NCI-H748 (cell line): Measurements from ENCODE around the gene DTX4.

Experiments used
- DNase-seq: peaks from one replicate; lab custom pipeline; 2025; ENCODE audit not compliant: unreplicated experiment; lab: John Stamatoyannopoulos, UW

Gene DTX4

GRCh38 chr11:59172345-59173079, 580 bp downstream of the DTX4 start:
- DNase-seq = peak; percentile 41

DNA sequence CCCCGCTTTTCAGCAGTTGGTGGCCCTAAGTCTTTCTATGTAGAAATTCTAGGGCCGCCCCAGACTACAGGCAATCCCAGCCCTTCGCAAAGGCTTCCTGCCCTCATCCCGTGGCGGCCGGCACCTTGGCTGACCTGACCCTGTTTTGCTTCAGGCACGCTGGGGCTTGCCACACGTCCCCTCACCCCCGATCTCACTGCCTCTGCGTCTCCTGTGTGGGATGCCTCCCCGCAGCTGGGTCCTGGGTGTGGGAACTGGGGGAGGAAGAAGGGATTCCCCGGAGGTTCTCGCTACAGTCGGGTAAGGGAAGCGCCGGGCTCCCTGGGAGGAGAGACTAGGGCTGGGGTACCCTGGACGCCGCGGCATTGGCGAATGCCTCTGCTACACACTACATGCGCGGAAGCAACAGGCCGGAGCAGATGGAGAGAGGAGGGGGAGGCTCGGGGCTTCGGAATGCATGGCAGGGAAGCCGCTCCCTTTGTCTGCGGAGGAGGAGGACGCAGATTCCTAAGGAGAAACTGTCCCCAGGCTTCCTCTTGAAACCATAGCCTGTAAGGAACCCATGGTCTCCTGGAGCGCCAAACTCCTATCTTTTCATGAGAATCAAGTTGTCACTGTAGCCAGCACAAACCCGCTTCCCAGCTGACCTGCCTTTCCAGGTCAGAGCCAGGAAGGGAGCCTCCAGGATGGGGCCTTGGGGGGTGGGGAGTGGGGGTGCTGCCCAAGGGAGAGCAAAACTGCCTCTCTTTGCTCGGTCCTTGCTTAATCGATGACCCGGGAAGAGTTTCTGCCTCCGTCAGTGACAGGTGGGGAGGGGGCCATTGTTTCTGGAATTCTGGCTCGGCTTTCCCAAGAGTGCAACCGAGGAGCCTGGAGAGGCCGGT, 1.4 kb downstream of the DTX4 start:
- peak; percentile 40 for DNase-seq

GRCh38 chr11:59173964-59174663, 2.2 kb downstream of the DTX4 start:
- no peak for DNase-seq

DNA sequence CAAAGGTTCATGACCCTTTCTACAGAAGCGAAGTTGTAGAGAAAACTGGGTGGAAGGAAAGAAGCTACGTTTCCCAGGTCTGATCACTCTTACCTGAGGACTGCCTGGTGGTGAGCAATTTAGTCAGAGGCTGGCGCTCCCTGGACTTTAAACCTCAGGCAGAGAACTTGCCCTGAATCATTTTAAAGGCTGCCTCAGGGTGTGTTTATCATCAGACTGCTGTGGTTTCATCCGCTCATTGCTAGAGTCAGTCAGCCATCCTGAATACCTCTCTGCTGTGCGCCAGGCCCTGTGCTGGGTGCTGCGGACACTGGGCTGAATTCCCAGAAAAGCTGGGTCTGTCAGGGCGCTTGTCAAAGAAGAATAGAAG, 2.7 kb downstream of the DTX4 start:
- no peak for DNase-seq

DNA sequence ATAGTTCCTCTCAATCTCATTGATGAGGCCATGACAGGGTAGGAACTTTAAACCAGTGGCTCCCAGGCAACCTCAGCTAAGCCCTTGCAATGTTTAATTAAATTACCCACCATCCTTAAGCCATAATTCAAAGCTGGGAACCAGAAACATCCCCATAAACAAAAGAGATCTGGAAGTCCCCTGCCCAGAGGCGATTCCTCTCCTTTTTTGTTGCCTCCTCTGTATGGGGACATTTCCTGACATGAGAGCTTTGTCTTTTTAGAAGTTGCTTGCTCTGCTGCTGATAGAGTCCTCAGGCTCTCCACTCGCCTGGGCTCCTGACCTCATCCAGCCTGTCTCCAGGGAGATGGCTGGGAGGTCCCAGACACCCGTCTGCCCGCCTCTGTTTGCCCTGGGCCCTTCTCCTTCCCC, 3.2 kb downstream of the DTX4 start:
- no peak for DNase-seq

GRCh38 chr11:59176330-59176729, 4.4 kb downstream of the DTX4 start:
- DNase-seq = no peak

- no peak for DNase-seq
These were observed 6.5 kb downstream of the DTX4 start for GRCh38 chr11:59178402-59178801.

DNA sequence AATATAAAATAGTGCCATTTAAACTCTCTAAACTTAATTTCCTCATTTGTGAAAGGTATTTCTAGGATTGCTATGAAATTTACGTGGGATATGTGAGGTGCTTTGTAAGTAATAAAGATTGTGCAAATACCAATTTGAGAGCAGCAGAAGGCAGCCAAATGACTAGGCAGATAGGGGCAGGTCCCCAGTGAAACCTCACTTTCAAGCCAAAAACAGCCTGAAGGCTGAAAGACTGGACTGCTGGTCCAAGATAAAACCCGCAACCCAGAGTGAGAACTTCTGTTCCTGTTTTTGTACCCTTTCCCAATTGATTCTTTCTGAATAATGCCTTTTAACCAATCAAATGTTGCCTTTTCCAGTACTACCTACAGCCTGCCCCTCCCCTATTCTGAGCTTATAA, 7.2 kb downstream of the DTX4 start:
- no peak for DNase-seq

DNA sequence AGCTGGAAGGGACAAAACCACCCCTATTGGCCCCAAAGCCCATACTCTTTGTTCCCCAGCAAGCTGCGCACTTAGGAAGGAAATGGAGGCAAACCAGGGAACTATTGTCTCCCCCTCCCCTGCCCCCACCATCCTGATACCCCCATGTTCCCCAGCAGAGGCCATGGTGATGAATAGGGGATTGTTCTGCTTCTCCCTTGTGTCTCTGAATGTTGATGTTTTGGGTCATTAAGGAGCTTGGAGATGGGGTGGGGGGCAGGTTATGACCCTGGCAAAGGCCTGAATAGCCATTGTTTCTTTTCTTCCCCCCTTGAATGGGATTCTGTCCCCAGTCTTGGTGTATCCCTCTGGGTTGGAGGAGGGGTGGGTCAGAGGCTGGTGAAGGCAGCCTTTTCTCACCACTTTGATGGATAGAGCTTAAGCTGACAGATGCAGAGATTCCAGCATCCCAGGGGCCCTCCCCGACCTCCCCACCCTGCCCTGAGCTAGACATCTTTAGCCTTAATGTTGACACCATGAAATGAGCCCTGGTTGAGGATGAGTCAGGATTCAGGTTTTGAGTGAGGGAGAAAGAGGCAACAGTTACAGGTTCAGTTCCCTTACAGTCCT, 8.3 kb downstream of the DTX4 start:
- no peak for DNase-seq

DNA sequence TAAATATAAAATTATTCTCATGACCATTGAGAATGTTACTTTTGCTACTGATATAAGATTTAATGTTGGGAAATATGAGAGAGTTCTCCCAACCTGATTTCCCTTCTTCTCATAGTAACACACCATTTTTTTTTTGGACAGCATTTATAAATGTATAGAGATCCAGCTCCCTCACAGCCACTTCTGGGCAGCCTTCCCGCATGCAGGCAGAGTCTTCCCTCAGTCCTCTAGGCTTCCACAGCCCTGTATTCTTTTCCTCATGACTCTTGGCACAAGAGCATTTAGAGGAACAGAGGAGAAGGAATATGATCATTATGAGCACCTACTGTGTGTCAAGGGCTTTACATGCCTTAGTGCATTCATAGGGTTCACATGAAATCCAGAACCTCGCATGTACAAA, 9.0 kb downstream of the DTX4 start:
- no peak for DNase-seq

DNA sequence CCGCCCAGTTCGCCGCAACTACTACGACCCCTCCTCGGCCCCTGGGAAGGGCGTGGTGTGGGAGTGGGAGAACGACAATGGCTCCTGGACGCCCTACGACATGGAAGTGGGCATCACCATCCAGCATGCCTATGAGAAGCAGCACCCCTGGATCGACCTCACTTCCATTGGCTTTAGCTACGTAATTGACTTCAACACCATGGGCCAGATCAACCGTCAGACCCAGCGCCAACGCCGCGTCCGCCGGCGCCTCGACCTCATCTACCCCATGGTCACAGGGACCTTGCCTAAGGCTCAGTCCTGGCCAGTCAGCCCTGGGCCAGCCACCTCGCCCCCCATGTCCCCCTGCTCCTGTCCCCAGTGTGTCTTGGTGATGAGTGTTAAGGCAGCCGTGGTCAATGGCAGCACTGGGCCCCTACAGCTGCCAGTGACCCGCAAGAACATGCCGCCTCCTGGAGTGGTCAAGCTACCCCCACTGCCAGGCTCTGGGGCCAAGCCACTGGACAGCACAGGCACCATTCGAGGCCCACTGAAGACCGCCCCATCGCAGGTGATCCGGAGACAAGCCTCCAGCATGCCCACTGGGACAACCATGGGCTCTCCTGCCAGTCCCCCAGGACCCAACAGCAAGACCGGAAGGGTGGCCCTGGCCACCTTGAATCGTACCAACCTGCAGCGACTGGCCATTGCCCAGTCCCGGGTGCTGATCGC, 10.0 kb downstream of the DTX4 start:
- DNase-seq = no peak

DNA sequence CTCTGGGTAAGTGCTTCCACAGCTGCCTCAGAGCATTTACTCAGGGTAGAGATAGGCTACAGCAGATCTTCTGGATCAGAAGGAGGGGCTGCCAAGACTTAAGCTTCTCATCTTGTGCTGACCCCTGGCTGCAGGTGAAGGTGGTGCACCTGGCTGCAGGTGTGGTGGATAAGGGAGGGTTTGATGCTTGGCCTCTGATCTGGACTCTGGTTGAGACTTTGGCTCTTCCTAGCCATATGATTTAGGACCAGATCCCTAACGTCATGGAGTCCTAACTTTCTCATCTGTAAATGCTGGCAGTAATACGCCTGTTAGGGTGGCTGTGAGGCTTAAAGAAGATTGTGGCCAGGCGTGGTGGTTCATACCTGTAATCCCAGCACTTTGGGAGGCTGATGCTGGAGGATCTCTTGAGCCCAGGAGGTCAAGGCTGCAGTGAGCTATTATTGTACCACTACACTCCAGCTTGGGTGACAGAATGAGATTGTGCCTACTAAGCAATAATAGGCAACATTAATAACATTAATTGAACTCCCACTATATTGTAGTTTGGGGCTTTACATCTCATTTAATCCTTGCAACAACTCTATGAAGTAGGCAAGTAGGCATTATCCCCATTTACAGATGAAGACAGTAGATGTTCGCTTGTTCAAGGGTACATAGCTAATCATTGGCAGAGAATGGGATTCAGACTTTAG, 10.7 kb downstream of the DTX4 start:
- DNase-seq = no peak

DNA sequence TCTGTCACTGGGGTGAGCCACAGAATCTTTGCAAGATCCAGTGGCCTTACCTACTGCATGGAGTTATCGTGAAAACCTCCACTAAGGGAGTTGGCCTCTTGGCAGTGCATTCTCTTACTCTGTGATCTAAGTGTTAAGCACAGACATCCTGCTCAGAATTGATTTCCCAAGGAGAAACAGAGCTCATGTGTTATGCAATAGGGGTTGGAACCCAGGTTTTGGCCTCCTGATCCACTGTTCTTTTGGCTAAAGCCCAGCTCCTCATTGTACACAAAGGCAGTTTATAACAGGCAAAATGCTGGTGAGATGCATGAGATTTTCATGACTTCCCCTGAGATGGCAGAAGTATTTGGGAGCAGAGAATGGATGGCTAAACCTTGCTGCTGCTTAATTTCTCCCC, 11.8 kb downstream of the DTX4 start:
- no peak for DNase-seq

DNA sequence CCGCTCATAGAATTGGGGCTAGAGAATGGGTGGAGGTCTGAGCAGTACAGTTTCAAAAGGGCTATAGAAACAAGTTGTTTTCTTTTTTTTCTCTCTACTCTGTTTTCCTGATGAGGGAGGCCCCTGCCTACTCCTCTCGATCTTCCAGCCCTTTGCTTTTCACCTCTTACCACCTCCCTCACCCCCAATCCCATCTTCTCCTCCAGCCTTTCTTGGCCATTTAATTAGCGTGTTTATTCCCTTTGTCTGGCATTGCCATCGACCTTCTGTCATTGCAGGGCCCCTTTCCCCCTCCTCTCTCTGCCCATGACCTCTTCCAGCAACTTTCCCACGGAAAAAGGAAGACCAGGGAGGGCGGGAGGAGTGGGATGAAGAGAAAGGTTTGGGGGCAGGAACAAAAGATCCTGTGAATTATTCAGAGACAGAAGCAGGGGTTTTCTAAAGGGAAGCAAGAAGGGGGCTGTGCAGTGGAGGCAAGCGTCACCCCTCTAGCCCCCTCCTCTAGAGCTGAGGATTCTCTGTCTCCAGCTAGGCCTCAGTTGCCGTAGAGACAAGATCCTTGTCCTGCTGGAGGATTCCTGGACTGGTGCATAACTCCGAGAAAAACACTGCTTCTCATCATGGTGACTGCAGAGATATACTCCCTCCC, 12.9 kb downstream of the DTX4 start:
- no peak for DNase-seq

GRCh38 chr11:59185386-59185945, 13.5 kb downstream of the DTX4 start:
- no peak for DNase-seq

DNA sequence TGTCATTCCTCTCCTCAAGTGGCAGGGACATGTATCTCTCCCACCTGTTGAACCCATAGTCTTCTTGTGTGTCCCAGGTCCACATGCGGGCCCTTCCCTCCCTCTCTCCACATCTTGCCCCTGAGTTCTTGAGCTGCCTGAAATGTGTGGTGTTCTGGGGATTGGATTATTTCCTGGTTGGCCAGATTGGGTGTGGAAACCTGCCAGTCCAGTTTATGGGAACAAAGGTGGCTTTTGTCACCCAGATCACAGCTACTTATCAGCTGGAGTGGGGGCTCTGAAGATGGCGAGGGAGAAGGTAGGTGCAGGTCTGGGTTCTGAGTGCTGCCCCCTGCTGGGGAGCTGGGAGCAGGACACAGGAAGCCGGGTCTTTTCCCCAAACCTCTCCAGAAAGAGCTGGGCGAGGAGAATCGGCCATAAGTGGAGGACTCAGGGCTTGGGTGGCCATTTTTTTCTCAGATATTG, 14.2 kb downstream of the DTX4 start:
- DNase-seq = peak; percentile 62

GRCh38 chr11:59187035-59187434, 15.1 kb downstream of the DTX4 start:
- no peak for DNase-seq

GRCh38 chr11:59187587-59187986, 15.7 kb downstream of the DTX4 start:
- DNase-seq = no peak

DNA sequence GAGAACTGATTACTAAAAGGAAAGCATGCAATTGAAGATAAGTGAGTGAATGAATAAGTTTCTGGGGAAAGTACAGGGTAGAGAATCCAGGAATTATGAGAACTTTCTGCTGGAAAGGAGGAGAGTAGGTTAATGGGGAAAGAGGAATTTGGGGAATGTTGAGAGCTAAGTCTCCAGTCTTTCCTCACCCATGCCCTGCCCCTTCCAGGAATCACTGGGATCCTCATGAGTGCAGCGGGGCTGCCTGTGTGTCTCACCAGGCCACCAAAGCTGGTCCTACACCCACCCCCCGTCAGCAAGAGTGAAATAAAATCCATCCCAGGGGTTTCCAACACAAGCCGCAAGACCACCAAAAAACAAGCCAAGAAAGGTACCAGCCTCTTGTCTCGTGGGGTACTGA, 17.0 kb downstream of the DTX4 start:
- DNase-seq = no peak
